CD4-positive, alpha-beta T cell treated with Interferon alpha-2 for 1 hour (primary cell): ENCODE results near the gene AGK.

ENCODE experiments used
- DNase-seq, 2 donors: peaks; one replicate each; pipeline ENCODE4 v3.0.0-alpha.2; 2020 to 2022

The AGK gene

DNA sequence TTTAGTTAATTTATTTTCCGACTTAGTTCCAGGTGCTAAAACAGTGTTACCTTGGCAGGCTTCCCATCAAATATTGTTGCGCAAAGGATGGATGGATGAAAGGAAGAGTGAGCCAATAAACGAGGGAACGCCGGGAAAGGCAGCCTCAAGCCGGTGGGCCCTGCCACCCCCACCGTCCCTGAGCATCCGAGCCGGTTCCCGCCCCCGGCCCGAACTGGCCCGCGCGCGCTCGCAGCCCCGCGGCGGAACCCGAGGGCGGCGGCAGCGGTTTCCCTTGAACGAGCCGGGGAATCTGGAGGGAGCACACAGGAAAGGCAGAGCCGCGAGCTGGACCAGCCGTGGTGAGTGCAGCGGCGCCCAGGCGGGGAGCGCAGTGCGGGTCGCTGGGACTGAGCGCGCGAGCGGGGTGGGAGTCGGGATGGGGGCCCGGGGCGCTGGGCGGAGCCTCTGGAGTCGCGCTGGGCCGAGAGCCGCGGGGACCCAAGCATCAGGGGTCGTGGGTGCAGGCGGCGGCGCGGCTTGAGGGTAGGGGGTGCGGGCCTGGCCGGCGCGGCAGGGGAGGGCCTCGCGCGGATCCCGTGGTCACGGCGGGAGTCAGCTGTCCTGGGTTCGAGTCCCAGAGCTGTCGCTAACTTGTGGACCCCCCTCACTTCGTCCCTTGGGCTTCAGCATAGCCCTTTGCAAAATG is at the start of gene AGK:
Gene AGK, plus strand, starts transcription at position 317 of the 688 bp plus-strand sequence. CDS start 4,057 bp downstream, outside the sequence.
- DNase-seq, result peak; percentile 60 to 82

DNA sequence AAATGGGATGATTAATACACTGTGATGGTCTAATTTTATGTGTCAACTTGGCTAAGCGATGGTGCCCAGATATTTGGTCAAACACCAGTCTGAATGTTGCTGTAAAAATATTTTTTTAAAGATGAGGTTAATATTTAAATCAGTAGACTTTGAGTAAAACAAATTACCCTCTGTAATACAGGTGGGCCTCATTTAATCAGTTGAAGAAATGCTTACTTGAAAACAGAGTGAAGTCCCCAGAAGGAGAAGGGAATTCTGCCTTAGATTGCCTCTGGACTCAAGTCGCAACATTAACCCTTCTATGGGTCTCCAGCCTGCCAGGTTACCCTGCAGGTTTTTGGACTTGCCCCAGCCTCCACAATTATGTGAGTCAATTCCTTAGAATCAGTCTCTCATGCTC is 49.8 kb upstream of the AGK start:
- DNase-seq, result no peak

DNA sequence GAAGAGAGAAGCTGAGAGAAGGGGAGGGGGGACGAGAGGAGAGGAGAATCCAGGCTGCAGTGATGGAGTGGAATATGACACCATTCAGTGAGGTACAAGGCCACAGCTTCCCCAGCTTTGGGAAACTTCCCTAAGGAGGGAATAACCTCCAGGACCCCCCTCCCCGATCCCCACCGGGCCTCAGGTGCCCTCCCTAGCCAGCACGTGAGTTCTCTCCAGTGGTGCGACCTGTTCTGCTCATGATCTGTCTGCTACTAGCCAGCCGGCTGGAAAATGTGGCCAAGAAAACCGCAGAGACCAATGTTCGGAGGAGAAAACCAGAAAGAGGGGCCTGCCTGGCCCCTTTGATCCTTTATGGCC is 39.9 kb upstream of the AGK start:
- no peak for DNase-seq

- no peak for DNase-seq
These were observed 39.4 kb upstream of the AGK start for GRCh38 chr7:141511676-141512396.

- no peak for DNase-seq
These were observed 38.6 kb upstream of the AGK start for GRCh38 chr7:141512597-141512996.

GRCh38 chr7:141513720-141514119 is 37.5 kb upstream of the AGK start:
- DNase-seq, result no peak

DNA sequence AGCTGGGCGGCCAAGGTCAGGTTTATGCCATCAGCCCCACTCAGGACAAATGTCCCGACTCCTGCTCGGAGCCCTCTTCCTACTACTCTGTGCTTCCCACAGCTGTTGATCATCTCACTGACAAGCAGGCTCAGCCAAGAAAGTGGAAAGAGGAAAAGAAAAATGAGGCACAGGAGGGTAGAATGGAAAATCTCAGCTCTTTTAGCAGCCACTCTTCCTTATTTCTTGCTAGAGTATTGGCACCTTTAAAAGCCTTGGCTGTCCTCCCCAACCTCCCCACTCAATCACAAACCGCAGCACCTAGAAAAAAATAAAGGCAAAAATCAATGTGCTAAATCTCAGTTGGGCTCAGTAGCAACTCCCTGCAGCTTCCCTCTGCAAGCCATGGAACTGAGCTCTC is 35.3 kb upstream of the AGK start:
- DNase-seq, result no peak

- DNase-seq, result no peak
These were observed 31.6 kb upstream of the AGK start for GRCh38 chr7:141519623-141520022.

DNA sequence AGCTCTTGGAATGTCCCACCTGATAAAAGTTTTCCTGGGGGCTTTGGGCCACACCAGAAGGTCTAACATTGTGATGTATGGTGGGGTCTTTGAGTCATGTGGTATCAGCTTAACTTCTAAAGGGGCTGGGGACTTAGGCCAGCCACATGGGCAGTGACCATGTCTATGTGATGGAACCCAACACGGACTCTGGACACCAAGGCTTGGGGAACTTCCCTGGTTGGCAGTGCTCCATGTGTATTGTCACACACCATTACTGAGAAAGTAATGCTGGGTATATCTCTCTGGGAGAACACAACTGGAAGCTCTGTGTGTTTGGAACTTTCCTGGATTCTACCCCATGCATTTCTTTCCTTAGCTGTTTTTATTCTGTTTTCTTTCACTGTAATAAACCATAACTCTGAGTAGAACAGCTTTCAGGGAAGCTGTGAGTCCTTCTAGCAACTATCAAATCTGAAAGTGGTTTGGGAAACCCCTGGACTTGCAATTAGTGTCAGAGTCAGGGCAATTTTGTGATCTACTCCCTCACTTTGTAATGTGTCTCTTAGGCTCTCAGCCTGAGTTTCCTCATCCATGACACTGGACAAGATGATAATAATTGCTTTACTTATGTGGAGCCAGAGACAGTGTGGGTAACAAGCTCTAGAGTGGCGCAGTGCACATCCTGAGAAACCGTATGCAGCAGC is 28.4 kb upstream of the AGK start:
- no peak for DNase-seq

DNA sequence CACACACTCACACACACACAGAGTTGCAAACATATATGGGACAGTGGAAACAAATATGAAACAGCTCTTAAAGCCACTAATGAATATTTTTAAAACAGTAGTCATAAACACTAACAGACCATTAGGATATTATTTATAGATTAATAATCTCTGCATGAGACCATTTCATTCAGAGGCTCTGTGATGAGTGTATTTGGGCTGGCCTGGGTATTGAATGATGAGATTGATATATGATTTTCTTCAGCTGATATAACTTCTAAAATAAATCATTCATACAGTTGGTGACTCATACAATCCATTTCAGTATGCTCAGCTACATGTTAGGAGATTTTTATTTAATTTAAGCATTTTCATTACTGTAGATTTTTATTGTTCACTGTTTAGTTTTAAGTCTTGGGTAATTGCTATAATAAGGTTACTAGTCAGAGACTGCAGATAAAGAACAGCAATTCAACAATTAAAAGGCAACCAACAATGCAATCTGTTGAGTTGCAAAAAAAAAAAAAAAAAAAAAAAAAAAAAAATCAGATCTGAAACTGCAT is 25.2 kb upstream of the AGK start:
- DNase-seq, result no peak

GRCh38 chr7:141527076-141527475 is 24.1 kb upstream of the AGK start:
- DNase-seq, result no peak

DNA sequence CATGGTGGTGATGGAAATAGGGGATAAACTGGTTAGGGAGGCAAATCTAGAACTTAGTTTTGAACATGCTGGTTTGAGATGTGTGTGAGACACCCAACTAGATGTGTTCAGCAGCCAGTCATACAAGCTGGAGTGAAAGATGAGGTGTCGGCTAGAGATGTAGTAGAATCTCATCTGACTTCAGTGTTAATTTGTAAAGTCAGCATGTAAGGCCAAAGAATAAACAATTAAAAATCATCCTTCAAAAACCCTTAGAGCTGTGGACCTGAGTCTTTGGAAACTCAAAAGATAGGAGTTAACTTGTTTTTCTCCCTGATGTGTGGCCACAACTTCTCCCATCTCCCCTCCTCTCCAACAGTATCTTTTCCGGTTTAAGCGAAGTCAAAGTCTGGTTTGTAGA is 22.8 kb upstream of the AGK start:
- no peak for DNase-seq

GRCh38 chr7:141533149-141533949 is 17.9 kb upstream of the AGK start:
- peak; percentile 42 to 62 for DNase-seq

- DNase-seq, result no peak
These were observed 16.2 kb upstream of the AGK start for GRCh38 chr7:141534757-141535737.

GRCh38 chr7:141537906-141538305 is 13.3 kb upstream of the AGK start:
- DNase-seq, result no peak

GRCh38 chr7:141541375-141541774 is 9.8 kb upstream of the AGK start:
- no peak for DNase-seq

DNA sequence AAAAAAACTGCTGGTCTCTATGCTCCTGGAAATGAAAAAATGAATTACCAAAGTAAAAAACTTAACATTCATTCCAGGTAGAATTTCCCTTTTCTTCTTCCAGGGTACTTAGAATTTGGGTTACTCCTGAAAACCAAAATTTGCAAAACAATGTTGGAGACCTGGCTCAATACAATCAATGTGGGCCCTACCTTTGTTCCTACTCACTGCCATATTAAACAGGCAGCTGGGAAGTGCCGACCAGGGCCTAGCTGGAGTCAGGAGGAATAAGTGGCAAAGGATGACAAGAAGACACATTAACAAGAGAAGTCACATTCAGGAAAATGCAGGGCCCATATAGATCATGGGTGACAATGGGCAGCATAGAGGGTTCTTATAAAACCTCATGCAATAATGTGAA is 6.4 kb upstream of the AGK start:
- no peak for DNase-seq

DNA sequence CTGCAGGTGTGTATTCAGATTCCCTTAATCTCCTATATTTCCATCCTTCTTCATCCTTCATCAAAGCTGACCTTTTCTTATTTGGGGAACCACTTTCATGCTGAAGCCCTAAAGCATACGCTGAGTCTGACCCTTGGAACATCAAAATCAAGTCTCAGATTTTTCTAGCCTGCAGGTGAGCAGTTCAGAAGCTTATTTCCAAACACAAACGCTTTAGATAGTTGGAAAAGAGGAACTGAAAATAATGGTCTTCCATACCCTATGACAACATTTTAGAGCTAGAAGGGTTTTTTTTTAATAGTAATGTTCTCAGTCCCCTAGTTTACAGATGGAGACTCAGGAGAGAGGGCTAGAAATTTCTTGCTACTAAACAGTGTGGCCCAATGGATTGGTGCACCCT is 1.6 kb upstream of the AGK start:
- no peak for DNase-seq

DNA sequence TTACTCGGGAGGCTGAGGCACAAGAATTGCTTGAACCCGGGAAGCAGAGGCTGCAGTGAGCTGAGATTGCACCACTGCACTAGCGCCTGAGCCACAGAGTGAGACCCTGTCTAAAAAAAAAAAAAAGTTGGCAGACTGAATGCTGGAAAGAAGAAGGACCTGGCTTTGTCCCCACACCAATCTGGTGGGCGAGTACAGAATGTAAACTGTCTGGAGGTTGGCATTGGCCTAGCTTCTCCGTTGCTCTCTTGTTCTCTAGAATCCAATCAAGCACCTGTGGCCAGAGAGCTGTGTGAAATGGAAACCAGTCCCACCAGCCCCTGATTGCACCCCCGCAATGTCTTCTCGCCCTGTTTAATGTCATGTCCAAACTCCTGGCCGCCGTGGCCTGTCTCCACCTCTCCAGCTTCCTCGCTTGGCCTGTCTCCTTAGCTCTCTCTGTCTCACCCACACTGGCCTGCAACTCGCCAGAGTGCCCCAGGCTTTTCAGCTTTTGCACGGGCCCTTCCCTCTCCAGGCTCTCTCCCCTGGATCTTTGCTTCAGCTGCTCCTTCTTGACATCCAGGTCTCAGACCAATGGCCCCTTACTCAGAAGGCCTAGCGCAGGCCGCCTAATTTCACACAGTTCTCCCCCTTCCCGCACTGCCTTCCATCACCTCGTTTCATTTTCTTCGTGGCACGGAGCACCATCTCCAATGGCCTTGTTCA is 670 bp upstream of the AGK start:
- DNase-seq, result no peak

DNA sequence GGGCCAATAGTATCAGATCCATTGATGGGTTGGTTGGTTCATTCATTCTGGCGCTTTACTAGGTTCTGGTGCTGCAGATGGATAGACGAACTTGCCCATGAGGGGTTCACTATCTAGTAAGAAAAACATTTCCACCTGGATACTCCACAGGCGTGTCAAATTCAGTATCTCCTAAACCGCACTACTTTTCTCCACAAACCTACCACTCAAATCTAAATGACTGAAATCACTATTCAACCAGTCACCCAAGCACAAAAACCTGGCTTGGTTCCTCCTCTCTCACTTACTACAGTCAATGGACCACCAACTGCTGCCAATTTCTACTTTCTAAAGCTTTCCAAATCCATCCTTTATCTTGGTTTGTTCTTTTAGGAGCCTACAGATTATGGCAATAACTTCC is 572 bp downstream of the AGK start:
- DNase-seq, result no peak

- DNase-seq, result no peak
These were observed 6.2 kb downstream of the AGK start for GRCh38 chr7:141557360-141557759.
